Measurements from ENCODE around the gene GCA. TPM values are rescaled to one million over a fixed set of nuclear protein-coding genes. Genes with fewer than 3 reads are reported as not detected.

Gene GCA
- total and polyA plus RNA-seq, 4 donors: 34.1 to 220 (median 56.6) TPM

DNA sequence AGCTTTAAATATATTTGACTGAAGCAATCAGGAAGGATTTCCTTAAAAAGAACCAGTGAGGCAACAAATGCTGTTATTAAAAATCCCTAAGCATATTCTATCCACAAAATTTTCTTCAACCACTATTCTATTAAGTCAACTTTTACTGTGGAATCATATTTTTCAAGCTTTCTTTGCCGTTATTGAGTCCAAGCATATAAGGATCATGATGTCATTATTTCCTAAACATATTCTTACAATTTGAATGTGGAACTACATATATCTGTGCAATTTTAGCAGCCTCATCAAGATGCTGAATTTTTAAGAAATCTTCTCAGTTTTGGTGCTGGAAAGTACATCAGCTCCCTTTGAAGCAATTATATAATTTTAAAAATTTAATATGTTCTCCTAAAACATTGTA lies 31.1 kb upstream of the GCA start:
- H3K9me3 ChIP-seq (ENCODE audit: control insufficient read depth in 4 of 4, insufficient read depth in 3 of 4, low read length in 3 of 4): no peaks in the 10 kb centered on the region
- peaks cover 0 to 13% (median 5%) of the 10 kb centered on the region in 5 donors for H3K4me1 ChIP-seq (ENCODE audit: control insufficient read depth in 5 of 5, insufficient read depth in 5 of 5, low read length in 5 of 5)
- no peaks in the 10 kb centered on the region for H3K27me3 ChIP-seq (ENCODE audit: control insufficient read depth in 3 of 3, insufficient read depth in 3 of 3, low read length in 2 of 3)
- no peak overlapping the region for H3K4me3 ChIP-seq
- TF ChIP-seq, protein P1, sequence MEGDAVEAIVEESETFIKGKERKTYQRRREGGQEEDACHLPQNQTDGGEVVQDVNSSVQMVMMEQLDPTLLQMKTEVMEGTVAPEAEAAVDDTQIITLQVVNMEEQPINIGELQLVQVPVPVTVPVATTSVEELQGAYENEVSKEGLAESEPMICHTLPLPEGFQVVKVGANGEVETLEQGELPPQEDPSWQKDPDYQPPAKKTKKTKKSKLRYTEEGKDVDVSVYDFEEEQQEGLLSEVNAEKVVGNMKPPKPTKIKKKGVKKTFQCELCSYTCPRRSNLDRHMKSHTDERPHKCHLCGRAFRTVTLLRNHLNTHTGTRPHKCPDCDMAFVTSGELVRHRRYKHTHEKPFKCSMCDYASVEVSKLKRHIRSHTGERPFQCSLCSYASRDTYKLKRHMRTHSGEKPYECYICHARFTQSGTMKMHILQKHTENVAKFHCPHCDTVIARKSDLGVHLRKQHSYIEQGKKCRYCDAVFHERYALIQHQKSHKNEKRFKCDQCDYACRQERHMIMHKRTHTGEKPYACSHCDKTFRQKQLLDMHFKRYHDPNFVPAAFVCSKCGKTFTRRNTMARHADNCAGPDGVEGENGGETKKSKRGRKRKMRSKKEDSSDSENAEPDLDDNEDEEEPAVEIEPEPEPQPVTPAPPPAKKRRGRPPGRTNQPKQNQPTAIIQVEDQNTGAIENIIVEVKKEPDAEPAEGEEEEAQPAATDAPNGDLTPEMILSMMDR (IDR thresholded peaks at IDR 0.05; ENCODE audit: control extremely low read depth, extremely low read depth): no peak
- H3K9ac ChIP-seq (ENCODE audit: insufficient read depth in 1 of 2, low read length in 2 of 2): no peak overlapping the region
- ATAC-seq (ENCODE audit: insufficient read depth, low FRiP score): no peak
- peaks cover 0 to 4% (median 2%) of the 10 kb centered on the region in 4 donors for H3K36me3 ChIP-seq (ENCODE audit: control insufficient read depth in 4 of 4, insufficient read depth in 4 of 4, low read length in 4 of 4)
- WGBS, 2 donors: 90 to 91% methylated on average over 1 of the region's 1 CpG
- no peak for DNase-seq
- H3K27ac ChIP-seq (ENCODE audit: low read depth in 1 of 2, low read length in 1 of 2): no peak overlapping the region

DNA sequence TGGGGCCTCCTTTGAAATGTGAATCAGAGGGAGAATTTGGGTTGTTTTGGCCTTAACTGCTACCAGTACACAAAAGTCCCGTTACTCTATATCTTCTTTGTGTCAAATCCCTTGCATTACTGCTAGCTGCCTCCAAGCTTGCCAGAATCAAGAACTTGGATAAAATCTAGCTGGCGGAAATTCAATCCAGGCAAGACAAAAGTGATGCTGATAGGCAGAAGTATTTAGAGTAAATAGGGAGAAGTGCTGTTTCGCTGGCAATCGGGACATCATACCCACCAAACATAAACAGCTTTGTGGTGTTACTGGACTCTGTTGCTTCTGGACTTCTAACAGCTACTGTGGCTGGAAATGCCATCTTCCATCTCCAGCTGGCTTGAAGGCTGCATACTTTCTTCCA lies 28.0 kb upstream of the GCA start:
- H3K4me1 ChIP-seq (ENCODE audit: control insufficient read depth in 5 of 5, insufficient read depth in 5 of 5, low read length in 5 of 5): peaks cover 0 to 15% (median 9%) of the 10 kb centered on the region in 5 donors

DNA sequence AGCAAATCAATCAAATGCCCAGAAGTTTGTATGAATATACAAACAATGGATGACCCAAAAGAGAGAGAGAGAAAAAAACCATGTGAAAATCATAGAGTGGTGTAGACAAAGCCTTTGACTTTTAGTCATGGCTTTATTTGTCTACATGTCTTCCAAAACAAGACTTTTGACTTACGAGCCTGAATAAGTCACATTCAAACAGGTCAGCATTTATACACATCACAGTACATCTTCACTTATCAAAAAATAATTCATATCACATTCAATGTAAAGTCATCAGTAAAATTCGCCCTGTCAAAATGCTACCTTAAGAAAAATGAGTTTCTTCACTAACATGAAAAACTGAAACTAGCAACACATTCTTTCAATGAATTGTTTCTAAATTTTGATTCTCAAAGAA lies 27.3 kb upstream of the GCA start:
- TF ChIP-seq, protein P1 (IDR thresholded peaks at IDR 0.05; ENCODE audit: control extremely low read depth, extremely low read depth): no peak
- no peak for DNase-seq
- Histone ChIP-seq H3K36me3 (ENCODE audit: control insufficient read depth in 4 of 4, insufficient read depth in 4 of 4, low read length in 4 of 4) (no peaks in the 10 kb centered on the region), H3K4me1 (ENCODE audit: control insufficient read depth in 5 of 5, insufficient read depth in 5 of 5, low read length in 5 of 5) (peaks cover 0 to 15% (median 9%) of the 10 kb centered on the region in 5 donors), H3K4me3 (no peak overlapping the region), H3K27me3 (ENCODE audit: control insufficient read depth in 3 of 3, insufficient read depth in 3 of 3, low read length in 2 of 3) (no peaks in the 10 kb centered on the region), H3K9me3 (ENCODE audit: control insufficient read depth in 4 of 4, insufficient read depth in 3 of 4, low read length in 3 of 4) (no peaks in the 10 kb centered on the region), H3K27ac (ENCODE audit: low read depth in 1 of 2, low read length in 1 of 2) (no peak overlapping the region), H3K9ac (ENCODE audit: insufficient read depth in 1 of 2, low read length in 2 of 2) (no peak overlapping the region)
- ATAC-seq (ENCODE audit: insufficient read depth, low FRiP score): no peak
- WGBS, 2 donors: 72 to 74% methylated on average over 2 of the region's 2 CpGs

More for the DNA sequence above, 28.0 kb upstream of the GCA start:
- Histone ChIP-seq H3K9ac (ENCODE audit: insufficient read depth in 1 of 2, low read length in 2 of 2) (no peak overlapping the region), H3K4me3 (peak overlapping the region; percentile 10), H3K27me3 (ENCODE audit: control insufficient read depth in 3 of 3, insufficient read depth in 3 of 3, low read length in 2 of 3) (no peaks in the 10 kb centered on the region), H3K27ac (ENCODE audit: low read depth in 1 of 2, low read length in 1 of 2) (peak overlapping the region in 1 of 2 donors; percentile 2), H3K9me3 (ENCODE audit: control insufficient read depth in 4 of 4, insufficient read depth in 3 of 4, low read length in 3 of 4) (no peaks in the 10 kb centered on the region), H3K36me3 (ENCODE audit: control insufficient read depth in 4 of 4, insufficient read depth in 4 of 4, low read length in 4 of 4) (no peaks in the 10 kb centered on the region)
- TF ChIP-seq, protein P1 (IDR thresholded peaks at IDR 0.05; ENCODE audit: control extremely low read depth, extremely low read depth): no peak
- WGBS, 2 donors: 69 to 73% methylated on average over 4 of the region's 4 CpGs
- ATAC-seq (ENCODE audit: insufficient read depth, low FRiP score) (no peak), DNase-seq (peak in 2 of 3 donors; percentile 44 to 51)
